ENCODE measurements around the gene KLF9.

Gene KLF9

GRCh38 chr9:70382046-70382708 is 32.3 kb downstream of the KLF9 start:
- no peak for FAIRE-seq
- no peak for DNase-seq (ENCODE audit: extremely low spot score, insufficient read length, low read depth)

- DNase-seq (ENCODE audit: extremely low spot score, insufficient read length, low read depth), result no peak
- FAIRE-seq, result no peak
These were observed 39.4 kb downstream of the KLF9 start for GRCh38 chr9:70374962-70375618.

GRCh38 chr9:70367305-70367930 is 47.0 kb downstream of the KLF9 start:
- DNase-seq (ENCODE audit: extremely low spot score, insufficient read length, low read depth), result no peak
- FAIRE-seq, result no peak

GRCh38 chr9:70363760-70364159 is 50.7 kb downstream of the KLF9 start:
- DNase-seq (ENCODE audit: extremely low spot score, insufficient read length, low read depth) (no peak), FAIRE-seq (no peak)

- FAIRE-seq (no peak), DNase-seq (ENCODE audit: extremely low spot score, insufficient read length, low read depth) (no peak)
These were observed 51.5 kb downstream of the KLF9 start for GRCh38 chr9:70362952-70363351.

GRCh38 chr9:70355801-70356200 is 58.7 kb downstream of the KLF9 start:
- FAIRE-seq (no peak), DNase-seq (ENCODE audit: extremely low spot score, insufficient read length, low read depth) (no peak)

- FAIRE-seq, result no peak
- no peak for DNase-seq (ENCODE audit: extremely low spot score, insufficient read length, low read depth)
These were observed 61.7 kb downstream of the KLF9 start for GRCh38 chr9:70352802-70353201.

GRCh38 chr9:70352356-70352755 is 62.1 kb downstream of the KLF9 start:
- DNase-seq (ENCODE audit: extremely low spot score, insufficient read length, low read depth) (no peak), FAIRE-seq (no peak)

- FAIRE-seq, result no peak
These were observed 67.4 kb downstream of the KLF9 start for GRCh38 chr9:70347046-70347445.

GRCh38 chr9:70340572-70340971 is 73.9 kb downstream of the KLF9 start:
- DNase-seq (ENCODE audit: extremely low spot score, insufficient read length, low read depth), result no peak
- FAIRE-seq, result no peak

More at GRCh38 chr9:70347046-70347445, 67.4 kb downstream of the KLF9 start:
- no peak for DNase-seq (ENCODE audit: extremely low spot score, insufficient read length, low read depth)

Measured in GM18507 (cell line).